SK-N-SH (cell line): ENCODE data around the gene MSI1. TPM values are rescaled to one million over a fixed set of nuclear protein-coding genes. Genes with fewer than 3 reads are reported as not detected.

Source experiments
- CTCF ChIA-PET: fragments of 300-600, 350-600 bp; formaldehyde crosslinking; extraction: SDS; loops from one replicate; lab custom pipeline; 2021; lab: Yijun Ruan, JAX
- POLR2A ChIA-PET: fragments of 350-600 bp; sonication (Branson Sonifier 250); formaldehyde crosslinking; extraction: SDS; loops from one replicate; lab custom pipeline; 2020; ENCODE audit warnings: antibody characterized with exemption, inconsistent platforms; lab: Yijun Ruan, JAX
- DNase-seq: peaks from one replicate; pipeline ENCODE4 v3.0.0; 2012
- H2AFZ ChIP-seq: fragments of 200-600 bp; sonication (generic); 2 replicates; pipeline ENCODE4 v1.8.1; 2016; ENCODE audit warnings: antibody characterized with exemption, mild to moderate bottlenecking, low read depth
- H3F3A ChIP-seq: fragments of 200-600 bp; sonication (generic); replicated peaks from 2 replicates; pipeline ENCODE3; 2016; ENCODE audit warnings: antibody characterized with exemption, mild to moderate bottlenecking; ENCODE audit not compliant: insufficient read depth
- H3K27ac ChIP-seq, 2 experiments: fragments of 200-500 bp in 1 of 2; fragments of 200-600 bp in 1 of 2; sonication (Bioruptor generic) in 1 of 2; sonication (generic), shearing (Covaris generic) in 1 of 2; 2 replicates each; pipeline versions ENCODE4 v1.5.1 to v1.6.1; 2014 to 2016; ENCODE audit warnings: low read depth in 2 of 2, inconsistent platforms in 1 of 2, low read length in 1 of 2, mild to moderate bottlenecking in 1 of 2, mixed read lengths in 1 of 2
- H3K27me3 ChIP-seq: fragments of 200-600 bp; sonication (generic), shearing (Covaris generic); 2 replicates; pipeline ENCODE4 v1.6.1; 2016; ENCODE audit warnings: mixed run types; ENCODE audit not compliant: insufficient read depth
- H3K36me3 ChIP-seq, 2 experiments: fragments of 200-500 bp in 1 of 2; fragments of 200-600 bp in 1 of 2; sonication (Bioruptor generic) in 1 of 2; sonication (generic) in 1 of 2; replicated peaks in 1 of 2; 2 replicates each; pipeline versions ENCODE3 to v1.5.1; 2014 to 2016; ENCODE audit warnings: low read length in 1 of 2, mild to moderate bottlenecking in 1 of 2; ENCODE audit not compliant: insufficient read depth in 2 of 2, control insufficient read depth in 1 of 2
- H3K4me1 ChIP-seq, 2 experiments: fragments of 200-500 bp in 1 of 2; fragments of 200-600 bp in 1 of 2; sonication (Bioruptor generic) in 1 of 2; sonication (generic), shearing (Covaris generic) in 1 of 2; 2 replicates each; pipeline versions ENCODE4 v1.5.1 to v1.6.1; 2014 to 2016; ENCODE audit warnings: low read depth in 1 of 2, low read length in 1 of 2, mixed run types in 1 of 2; ENCODE audit not compliant: insufficient read depth in 2 of 2, control insufficient read depth in 1 of 2
- H3K4me2 ChIP-seq: fragments of 200-600 bp; sonication (generic), shearing (Covaris generic); 2 replicates; pipeline ENCODE4 v1.6.1; 2017; ENCODE audit warnings: mixed run types
- H3K4me3 ChIP-seq, 2 experiments: fragments of 200-500 bp in 1 of 2; fragments of 200-600 bp in 1 of 2; sonication (Bioruptor generic) in 1 of 2; sonication (generic), shearing (Covaris generic) in 1 of 2; 2 replicates each; pipeline versions ENCODE4 v1.5.1 to v1.8.1; 2014 to 2016; ENCODE audit warnings: low read depth in 2 of 2, inconsistent platforms in 1 of 2, low read length in 1 of 2, mild to moderate bottlenecking in 1 of 2, mixed read lengths in 1 of 2, moderate library complexity in 1 of 2
- H3K79me2 ChIP-seq: fragments of 200-600 bp; sonication (generic); 2 replicates; pipeline ENCODE4 v1.8.1; 2017; ENCODE audit warnings: mild to moderate bottlenecking; ENCODE audit not compliant: insufficient read depth
- H3K9ac ChIP-seq: fragments of 200-600 bp; sonication (generic); 2 replicates; pipeline ENCODE4 v1.6.1; 2017; ENCODE audit warnings: mixed run types
- H3K9me2 ChIP-seq: fragments of 200-600 bp; sonication (generic); 2 replicates; pipeline ENCODE4 v1.6.1; 2017; ENCODE audit warnings: mixed run types
- H3K9me3 ChIP-seq: fragments of 200-600 bp; sonication (generic); 2 replicates; pipeline ENCODE4 v1.6.1; 2017; ENCODE audit warnings: mixed run types, mild to moderate bottlenecking, moderate library complexity
- H4K20me1 ChIP-seq: fragments of 200-600 bp; sonication (generic); 2 replicates; pipeline ENCODE4 v1.6.1; 2017; ENCODE audit warnings: mild to moderate bottlenecking, mixed run types; ENCODE audit not compliant: insufficient read depth
- CHD2 ChIP-seq: fragments of 150-350 bp; IDR thresholded peaks from 2 replicates; pipeline ENCODE4 v1.6.1; 2018; ENCODE audit warnings: low read length; ENCODE audit not compliant: partially characterized antibody
- EZH2phosphoT487 ChIP-seq: fragments of 200-600 bp; sonication (generic); IDR thresholded peaks from 2 replicates; pipeline ENCODE4 v1.6.1; 2017; ENCODE audit warnings: low read depth, mixed run types, mild to moderate bottlenecking, antibody characterized with exemption, moderate library complexity, borderline replicate concordance
- MXI1 ChIP-seq: IDR thresholded peaks from 2 replicates; pipeline ENCODE4 v1.6.1; 2012; ENCODE audit warnings: mild to moderate bottlenecking, low read depth, low read length, improper control_type of control experiment
- NRF1 ChIP-seq: IDR thresholded peaks from 2 replicates; pipeline ENCODE4 v1.6.1; 2012; ENCODE audit warnings: low read depth, mild to moderate bottlenecking, low read length
- POLR2AphosphoS5 ChIP-seq: IDR thresholded peaks from 2 replicates; pipeline ENCODE4 v1.6.1; 2012; ENCODE audit warnings: low read depth, low read length
- RAD21 ChIP-seq: IDR thresholded peaks from 2 replicates; pipeline ENCODE4 v1.6.1; 2012; ENCODE audit warnings: mild to moderate bottlenecking, low read length
- RCOR1 ChIP-seq: fragments of 150-350 bp; IDR thresholded peaks from 2 replicates; pipeline ENCODE4 v1.6.1; 2017; ENCODE audit warnings: antibody characterized with exemption, low read length
- WGBS: methylation state at CpG from one replicate; pipeline ENCODE4 v1.1.6; 2017; ENCODE audit warnings: low lambda C conversion rate; 5-methylcytosine and 5-hydroxymethylcytosine counted together
- polyA plus RNA-seq, 3 experiments: library from polyadenylated mRNA; depleted of rRNA; stranded (reverse); fragments of >200 nt; gene quantifications; 2 replicates each; pipeline ENCODE4 v1.2.3, GENCODE V29; 2012
- TF ChIP-seq, protein P1 (sequence below): IDR thresholded peaks from 2 replicates; pipeline ENCODE4 v1.4.0; 2012; ENCODE audit warnings: low read depth, borderline replicate concordance
- TF ChIP-seq, protein P2 (sequence below): IDR thresholded peaks from 2 replicates; pipeline ENCODE4 v1.6.1; 2012; ENCODE audit warnings: mild to moderate bottlenecking, low read depth, low read length, moderate library complexity
- TF ChIP-seq, protein P3 (sequence below): IDR thresholded peaks from 2 replicates; pipeline ENCODE4 v1.4.0; 2012; ENCODE audit warnings: low read depth
- TF ChIP-seq, protein P4 (sequence below): fragments of 200-600 bp; sonication (generic); IDR thresholded peaks from 2 replicates; pipeline ENCODE4 v1.6.1; 2017; ENCODE audit warnings: antibody characterized with exemption, mild to moderate bottlenecking, moderate library complexity
- TF ChIP-seq, protein P5 (sequence below): fragments of 150-350 bp; IDR thresholded peaks from 2 replicates; pipeline ENCODE4 v1.6.1; 2016; ENCODE audit warnings: mild to moderate bottlenecking, low read depth, low read length

The MSI1 gene
- polyA plus RNA-seq, 1 of the 3 experiments (the other 2 are of a cell fraction), result 1.7 TPM

DNA sequence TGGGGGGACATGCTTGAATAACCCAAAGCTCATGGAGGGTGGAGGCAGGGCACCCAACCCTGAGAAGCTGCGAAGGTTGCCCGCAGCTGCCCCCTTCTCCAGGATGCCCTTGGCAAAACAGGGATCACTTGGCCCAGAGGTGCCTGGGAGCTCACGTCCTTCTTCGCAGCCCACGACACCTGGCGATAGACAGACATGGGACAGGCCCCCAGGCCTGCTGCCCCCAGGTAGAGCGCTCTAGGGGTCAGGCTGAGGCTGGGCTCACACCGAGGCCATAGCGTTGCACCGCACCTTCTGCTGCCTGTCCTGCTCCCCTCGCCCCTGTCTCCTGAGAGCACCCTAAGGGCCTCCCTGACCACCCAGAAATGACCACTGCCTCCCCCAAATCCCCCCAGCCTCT lies 21.2 kb downstream of the MSI1 start:
- H3K4me2 ChIP-seq, result no peak overlapping the region
- no peaks in the 10 kb centered on the region for H3F3A ChIP-seq
- H3K79me2 ChIP-seq, result no peaks in the 10 kb centered on the region
- H2AFZ ChIP-seq, result no peak overlapping the region
- POLR2A ChIA-PET, result no interaction called here
- CTCF ChIA-PET, result interaction anchor here (1.5 kb wide), 1 partner anchor 11 kb away, joined by 5 read pairs; no protein-coding TSS in a partner anchor
- no peaks in the 10 kb centered on the region for H4K20me1 ChIP-seq
- H3K9me3 ChIP-seq, result no peaks in the 10 kb centered on the region
- no peaks in the 10 kb centered on the region for H3K9me2 ChIP-seq
- no peak overlapping the region for H3K4me3 ChIP-seq
- TF ChIP-seq RAD21 (no peak), MXI1 (no peak), CHD2 (no peak), POLR2AphosphoS5 (no peak), EZH2phosphoT487 (no peak), RCOR1 (no peak), NRF1 (no peak)
- TF ChIP-seq, protein P1, sequence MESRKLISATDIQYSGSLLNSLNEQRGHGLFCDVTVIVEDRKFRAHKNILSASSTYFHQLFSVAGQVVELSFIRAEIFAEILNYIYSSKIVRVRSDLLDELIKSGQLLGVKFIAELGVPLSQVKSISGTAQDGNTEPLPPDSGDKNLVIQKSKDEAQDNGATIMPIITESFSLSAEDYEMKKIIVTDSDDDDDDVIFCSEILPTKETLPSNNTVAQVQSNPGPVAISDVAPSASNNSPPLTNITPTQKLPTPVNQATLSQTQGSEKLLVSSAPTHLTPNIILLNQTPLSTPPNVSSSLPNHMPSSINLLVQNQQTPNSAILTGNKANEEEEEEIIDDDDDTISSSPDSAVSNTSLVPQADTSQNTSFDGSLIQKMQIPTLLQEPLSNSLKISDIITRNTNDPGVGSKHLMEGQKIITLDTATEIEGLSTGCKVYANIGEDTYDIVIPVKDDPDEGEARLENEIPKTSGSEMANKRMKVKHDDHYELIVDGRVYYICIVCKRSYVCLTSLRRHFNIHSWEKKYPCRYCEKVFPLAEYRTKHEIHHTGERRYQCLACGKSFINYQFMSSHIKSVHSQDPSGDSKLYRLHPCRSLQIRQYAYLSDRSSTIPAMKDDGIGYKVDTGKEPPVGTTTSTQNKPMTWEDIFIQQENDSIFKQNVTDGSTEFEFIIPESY, result no peak
- TF ChIP-seq, protein P2, sequence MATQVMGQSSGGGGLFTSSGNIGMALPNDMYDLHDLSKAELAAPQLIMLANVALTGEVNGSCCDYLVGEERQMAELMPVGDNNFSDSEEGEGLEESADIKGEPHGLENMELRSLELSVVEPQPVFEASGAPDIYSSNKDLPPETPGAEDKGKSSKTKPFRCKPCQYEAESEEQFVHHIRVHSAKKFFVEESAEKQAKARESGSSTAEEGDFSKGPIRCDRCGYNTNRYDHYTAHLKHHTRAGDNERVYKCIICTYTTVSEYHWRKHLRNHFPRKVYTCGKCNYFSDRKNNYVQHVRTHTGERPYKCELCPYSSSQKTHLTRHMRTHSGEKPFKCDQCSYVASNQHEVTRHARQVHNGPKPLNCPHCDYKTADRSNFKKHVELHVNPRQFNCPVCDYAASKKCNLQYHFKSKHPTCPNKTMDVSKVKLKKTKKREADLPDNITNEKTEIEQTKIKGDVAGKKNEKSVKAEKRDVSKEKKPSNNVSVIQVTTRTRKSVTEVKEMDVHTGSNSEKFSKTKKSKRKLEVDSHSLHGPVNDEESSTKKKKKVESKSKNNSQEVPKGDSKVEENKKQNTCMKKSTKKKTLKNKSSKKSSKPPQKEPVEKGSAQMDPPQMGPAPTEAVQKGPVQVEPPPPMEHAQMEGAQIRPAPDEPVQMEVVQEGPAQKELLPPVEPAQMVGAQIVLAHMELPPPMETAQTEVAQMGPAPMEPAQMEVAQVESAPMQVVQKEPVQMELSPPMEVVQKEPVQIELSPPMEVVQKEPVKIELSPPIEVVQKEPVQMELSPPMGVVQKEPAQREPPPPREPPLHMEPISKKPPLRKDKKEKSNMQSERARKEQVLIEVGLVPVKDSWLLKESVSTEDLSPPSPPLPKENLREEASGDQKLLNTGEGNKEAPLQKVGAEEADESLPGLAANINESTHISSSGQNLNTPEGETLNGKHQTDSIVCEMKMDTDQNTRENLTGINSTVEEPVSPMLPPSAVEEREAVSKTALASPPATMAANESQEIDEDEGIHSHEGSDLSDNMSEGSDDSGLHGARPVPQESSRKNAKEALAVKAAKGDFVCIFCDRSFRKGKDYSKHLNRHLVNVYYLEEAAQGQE, result no peak
- TF ChIP-seq, protein P3, sequence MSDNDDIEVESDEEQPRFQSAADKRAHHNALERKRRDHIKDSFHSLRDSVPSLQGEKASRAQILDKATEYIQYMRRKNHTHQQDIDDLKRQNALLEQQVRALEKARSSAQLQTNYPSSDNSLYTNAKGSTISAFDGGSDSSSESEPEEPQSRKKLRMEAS, result no peak
- TF ChIP-seq, protein P4, sequence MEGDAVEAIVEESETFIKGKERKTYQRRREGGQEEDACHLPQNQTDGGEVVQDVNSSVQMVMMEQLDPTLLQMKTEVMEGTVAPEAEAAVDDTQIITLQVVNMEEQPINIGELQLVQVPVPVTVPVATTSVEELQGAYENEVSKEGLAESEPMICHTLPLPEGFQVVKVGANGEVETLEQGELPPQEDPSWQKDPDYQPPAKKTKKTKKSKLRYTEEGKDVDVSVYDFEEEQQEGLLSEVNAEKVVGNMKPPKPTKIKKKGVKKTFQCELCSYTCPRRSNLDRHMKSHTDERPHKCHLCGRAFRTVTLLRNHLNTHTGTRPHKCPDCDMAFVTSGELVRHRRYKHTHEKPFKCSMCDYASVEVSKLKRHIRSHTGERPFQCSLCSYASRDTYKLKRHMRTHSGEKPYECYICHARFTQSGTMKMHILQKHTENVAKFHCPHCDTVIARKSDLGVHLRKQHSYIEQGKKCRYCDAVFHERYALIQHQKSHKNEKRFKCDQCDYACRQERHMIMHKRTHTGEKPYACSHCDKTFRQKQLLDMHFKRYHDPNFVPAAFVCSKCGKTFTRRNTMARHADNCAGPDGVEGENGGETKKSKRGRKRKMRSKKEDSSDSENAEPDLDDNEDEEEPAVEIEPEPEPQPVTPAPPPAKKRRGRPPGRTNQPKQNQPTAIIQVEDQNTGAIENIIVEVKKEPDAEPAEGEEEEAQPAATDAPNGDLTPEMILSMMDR, result no peak
- TF ChIP-seq, protein P5, sequence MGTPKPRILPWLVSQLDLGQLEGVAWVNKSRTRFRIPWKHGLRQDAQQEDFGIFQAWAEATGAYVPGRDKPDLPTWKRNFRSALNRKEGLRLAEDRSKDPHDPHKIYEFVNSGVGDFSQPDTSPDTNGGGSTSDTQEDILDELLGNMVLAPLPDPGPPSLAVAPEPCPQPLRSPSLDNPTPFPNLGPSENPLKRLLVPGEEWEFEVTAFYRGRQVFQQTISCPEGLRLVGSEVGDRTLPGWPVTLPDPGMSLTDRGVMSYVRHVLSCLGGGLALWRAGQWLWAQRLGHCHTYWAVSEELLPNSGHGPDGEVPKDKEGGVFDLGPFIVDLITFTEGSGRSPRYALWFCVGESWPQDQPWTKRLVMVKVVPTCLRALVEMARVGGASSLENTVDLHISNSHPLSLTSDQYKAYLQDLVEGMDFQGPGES, result no peak
- H3K36me3 ChIP-seq, result no peaks in the 10 kb centered on the region
- no peak overlapping the region for H3K27ac ChIP-seq
- H3K9ac ChIP-seq, result no peak overlapping the region
- no peaks in the 10 kb centered on the region for H3K27me3 ChIP-seq
- no peak for DNase-seq
- H3K4me1 ChIP-seq, result no peaks in the 10 kb centered on the region
- WGBS, result 91% methylated on average over 7 of the region's 11 CpGs
